NCI-H226 (cell line): Measurements from ENCODE around the gene ELAVL1.

Experiments
- DNase-seq: peaks from one replicate; pipeline ENCODE4 v3.0.0-alpha.2; 2015

ELAVL1 gene

GRCh38 chr19:8020681-8021080 is 15.2 kb upstream of the ELAVL1 start:
- DNase-seq, result no peak

- DNase-seq, result no peak
These were observed 12.4 kb upstream of the ELAVL1 start for GRCh38 chr19:8017808-8018207.

- no peak for DNase-seq
These were observed 523 bp downstream of the ELAVL1 start for GRCh38 chr19:8004723-8005513.

GRCh38 chr19:8004001-8004400 is 1.4 kb downstream of the ELAVL1 start:
- no peak for DNase-seq

- peak; percentile 78 for DNase-seq
These were observed 3.2 kb downstream of the ELAVL1 start for GRCh38 chr19:8001995-8002849.

- no peak for DNase-seq
These were observed 3.8 kb downstream of the ELAVL1 start for GRCh38 chr19:8001651-8001994.

GRCh38 chr19:8000298-8001038 is 5.0 kb downstream of the ELAVL1 start:
- DNase-seq, result no peak

- no peak for DNase-seq
These were observed 6.1 kb downstream of the ELAVL1 start for GRCh38 chr19:7999376-7999775.

- no peak for DNase-seq
These were observed 7.5 kb downstream of the ELAVL1 start for GRCh38 chr19:7997809-7998480.

- no peak for DNase-seq
These were observed 8.6 kb downstream of the ELAVL1 start for GRCh38 chr19:7996883-7997282.

GRCh38 chr19:7995810-7996158 is 9.7 kb downstream of the ELAVL1 start:
- DNase-seq, result no peak

GRCh38 chr19:7994928-7995809 is 10.3 kb downstream of the ELAVL1 start:
- DNase-seq, result no peak

- DNase-seq, result no peak
These were observed 11.3 kb downstream of the ELAVL1 start for GRCh38 chr19:7994114-7994513.

- DNase-seq, result no peak
These were observed 11.9 kb downstream of the ELAVL1 start for GRCh38 chr19:7993560-7993959.

- DNase-seq, result no peak
These were observed 12.9 kb downstream of the ELAVL1 start for GRCh38 chr19:7992575-7992974.

- peak; percentile 90 for DNase-seq
These were observed 16.3 kb downstream of the ELAVL1 start for GRCh38 chr19:7989071-7989575.

GRCh38 chr19:7988307-7988706 is 17.1 kb downstream of the ELAVL1 start:
- peak; percentile 75 for DNase-seq

GRCh38 chr19:7987114-7987768 is 18.2 kb downstream of the ELAVL1 start:
- DNase-seq, result no peak

GRCh38 chr19:7986321-7987113 is 18.9 kb downstream of the ELAVL1 start:
- peak; percentile 11 for DNase-seq

GRCh38 chr19:7985481-7985911 is 19.9 kb downstream of the ELAVL1 start:
- DNase-seq, result no peak
